ENCODE data around the gene IER3. TPM values are rescaled to one million over a fixed set of nuclear protein-coding genes. Genes with fewer than 3 reads are reported as not detected.
A peak's percentile ranks its signal among the peaks of the same experiment; 100 is the strongest.
"Not testable (repeated sequence)": the region's sequence is repeated elsewhere in the genome, so short reads cannot be mapped to it uniquely, and the experiment has no call there.

Gene IER3
- total and polyA plus RNA-seq, 2 of the 13 experiments (the other 11 are each of a cell fraction or from before 2014, with no cell fraction given): 51.1 to 131 TPM

DNA sequence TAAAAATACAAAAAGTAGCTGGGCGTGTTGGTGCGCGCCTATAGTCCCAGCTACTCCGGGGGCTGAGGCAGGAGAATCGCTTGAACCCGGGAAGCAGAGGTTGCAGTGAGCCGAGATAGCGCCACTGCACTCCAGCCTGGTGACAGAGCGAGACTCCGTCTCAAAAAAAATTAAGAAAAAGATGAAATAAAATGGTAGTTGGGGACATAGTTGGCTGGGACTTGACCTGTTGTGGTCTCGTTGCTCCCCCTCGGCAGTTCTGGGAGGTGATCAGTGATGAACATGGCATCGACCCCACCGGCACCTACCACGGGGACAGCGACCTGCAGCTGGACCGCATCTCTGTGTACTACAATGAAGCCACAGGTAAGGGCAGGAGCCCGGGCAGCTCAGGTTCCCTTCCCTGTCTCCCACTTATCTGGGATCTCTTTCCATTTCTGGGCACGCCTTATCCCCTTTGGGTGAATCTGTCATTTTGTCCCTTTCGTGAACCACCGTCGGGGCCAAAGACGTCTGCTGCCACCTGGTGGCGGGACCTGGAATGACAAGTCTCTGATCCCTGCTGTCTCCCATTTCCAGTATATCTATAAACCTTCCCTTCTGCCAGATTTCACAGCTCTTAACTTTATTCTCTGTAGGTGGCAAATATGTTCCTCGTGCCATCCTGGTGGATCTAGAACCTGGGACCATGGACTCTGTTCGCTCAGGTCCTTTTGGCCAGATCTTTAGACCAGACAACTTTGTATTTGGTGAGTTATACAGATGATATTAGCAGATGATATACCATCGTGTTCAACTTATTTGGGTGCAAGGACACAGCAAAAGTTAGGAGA is 21.9 kb downstream of the IER3 start (continued):
- TF ChIP-seq, protein P1, sequence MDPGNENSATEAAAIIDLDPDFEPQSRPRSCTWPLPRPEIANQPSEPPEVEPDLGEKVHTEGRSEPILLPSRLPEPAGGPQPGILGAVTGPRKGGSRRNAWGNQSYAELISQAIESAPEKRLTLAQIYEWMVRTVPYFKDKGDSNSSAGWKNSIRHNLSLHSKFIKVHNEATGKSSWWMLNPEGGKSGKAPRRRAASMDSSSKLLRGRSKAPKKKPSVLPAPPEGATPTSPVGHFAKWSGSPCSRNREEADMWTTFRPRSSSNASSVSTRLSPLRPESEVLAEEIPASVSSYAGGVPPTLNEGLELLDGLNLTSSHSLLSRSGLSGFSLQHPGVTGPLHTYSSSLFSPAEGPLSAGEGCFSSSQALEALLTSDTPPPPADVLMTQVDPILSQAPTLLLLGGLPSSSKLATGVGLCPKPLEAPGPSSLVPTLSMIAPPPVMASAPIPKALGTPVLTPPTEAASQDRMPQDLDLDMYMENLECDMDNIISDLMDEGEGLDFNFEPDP (CRISPR knock-in tag; conservative IDR thresholded peaks at IDR 0.05): 0 out of 2 replicates have a peak, but pooled peaks have one; percentile 95
- 0 out of 2 replicates have a peak, but pooled peaks have one; percentile 81 for TF ChIP-seq PAF1 (CRISPR knock-in tag; IDR thresholded peaks at IDR 0.05)

DNA sequence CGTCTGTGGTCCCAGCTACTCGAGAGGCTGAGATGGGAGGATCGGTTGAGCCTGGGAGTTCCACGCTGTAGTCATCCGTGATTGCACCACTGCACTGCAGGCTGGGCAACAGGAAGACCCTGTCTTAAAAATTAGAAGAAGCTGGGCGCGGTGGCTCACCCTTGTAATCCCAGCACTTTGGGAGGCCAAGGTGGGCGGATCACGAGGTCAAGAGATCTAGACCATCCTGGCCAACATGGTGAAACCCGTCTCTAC is 22.4 kb downstream of the IER3 start:
- Histone ChIP-seq H3K4me2 (ENCODE audit: low read depth, low read length) (peak overlapping the region; percentile 82), H3K9ac (ENCODE audit: insufficient read depth, low read depth, low read length) (peak overlapping the region; percentile 96), H3K79me2 (ENCODE audit: insufficient read depth, low read length) (peaks cover 46% of the 10 kb centered on the region), H3K4me3 (replicated peaks in 1 of 3; ENCODE audit: insufficient read depth in 1 of 3, low read depth in 2 of 3, low read length in 3 of 3) (peak overlapping the region; percentile 89 to 94 (median 90); a peak in 5 of 6 replicates), H3K4me1 (ENCODE audit: insufficient read depth, low read length) (peaks cover 58% of the 10 kb centered on the region), H4K20me1 (ENCODE audit: insufficient read depth, low read length) (peaks cover 44% of the 10 kb centered on the region), H3K36me3 (replicated peaks in 1 of 2; ENCODE audit: control insufficient read depth in 1 of 2, insufficient read depth in 2 of 2, low read length in 2 of 2) (peaks cover 13 to 35% of the 10 kb centered on the region in 2 experiments), H3K27ac (ENCODE audit: extremely low read length, insufficient read depth, low read length) (peak overlapping the region; percentile 96)
- CTCF ChIA-PET (ENCODE audit: low intra/inter-chr PET ratio, low total read pairs): interaction anchor here (0.9 to 3.5 kb wide), 7 partner anchors 9 to 156 kb away, joined by 3 to 130 read pairs (median 5); partner anchors contain the start of gene DHX16
- H2AFZ ChIP-seq (ENCODE audit: low read length); ATAC-seq; BruUV-seq (replicated peaks); FAIRE-seq; H3K27me3 ChIP-seq (ENCODE audit: control insufficient read depth in 1 of 2, insufficient read depth in 2 of 2, low read length in 2 of 2); DNase-seq (ENCODE audit: low spot score); H3K9me3 ChIP-seq (ENCODE audit: low read length): not testable (repeated sequence)
- in situ Hi-C loops (cut with HindIII; ENCODE audit: extremely low pct_ligation_motif_present, low pct_unique_long_range_greater_than_20kb): loop anchor here (5.0 to 10.0 kb wide), 2 partner anchors 45 to 237 kb away; partner anchors contain the start of gene HLA-E
- intact Hi-C loops (cut with micrococcal nuclease; ENCODE audit: unreplicated experiment): loop anchor here (1.0 to 5.0 kb wide), 4 partner anchors 35 to 240 kb away; no protein-coding TSS in a partner anchor
- POLR2A ChIA-PET: interaction anchor here (0.7 to 5.0 kb wide), 23 partner anchors 9 to 192 kb away, joined by 3 to 92 read pairs (median 8); partner anchors contain the start of genes DHX16, FLOT1, IER3 and MRPS18B
- 10% methylated on average over 10 of the region's 10 CpGs for whole genome bisulfite sequencing (ENCODE audit: low lambda C conversion rate)
- TF ChIP-seq ZSCAN12 (CRISPR knock-in tag; IDR thresholded peaks at IDR 0.05): 0 out of 2 replicates have a peak, but pooled peaks have one; percentile 30
- peak; percentile 28; the same call in 1 of the 2 replicates for TF ChIP-seq NKX3-1 (CRISPR knock-in tag; IDR thresholded peaks at IDR 0.05)
- peak; percentile 16; the same call in 1 of the 2 replicates for TF ChIP-seq MTF1 (CRISPR knock-in tag; IDR thresholded peaks at IDR 0.05)
- 0 out of 2 replicates have a peak, but pooled peaks have one; percentile 57 for TF ChIP-seq MTF2 (CRISPR knock-in tag; IDR thresholded peaks at IDR 0.05; ENCODE audit: borderline replicate concordance)
- TF ChIP-seq, protein P2, sequence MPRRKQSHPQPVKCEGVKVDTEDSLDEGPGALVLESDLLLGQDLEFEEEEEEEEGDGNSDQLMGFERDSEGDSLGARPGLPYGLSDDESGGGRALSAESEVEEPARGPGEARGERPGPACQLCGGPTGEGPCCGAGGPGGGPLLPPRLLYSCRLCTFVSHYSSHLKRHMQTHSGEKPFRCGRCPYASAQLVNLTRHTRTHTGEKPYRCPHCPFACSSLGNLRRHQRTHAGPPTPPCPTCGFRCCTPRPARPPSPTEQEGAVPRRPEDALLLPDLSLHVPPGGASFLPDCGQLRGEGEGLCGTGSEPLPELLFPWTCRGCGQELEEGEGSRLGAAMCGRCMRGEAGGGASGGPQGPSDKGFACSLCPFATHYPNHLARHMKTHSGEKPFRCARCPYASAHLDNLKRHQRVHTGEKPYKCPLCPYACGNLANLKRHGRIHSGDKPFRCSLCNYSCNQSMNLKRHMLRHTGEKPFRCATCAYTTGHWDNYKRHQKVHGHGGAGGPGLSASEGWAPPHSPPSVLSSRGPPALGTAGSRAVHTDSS (CRISPR knock-in tag; conservative IDR thresholded peaks at IDR 0.05): 0 out of 2 replicates have a peak, but pooled peaks have one; percentile 69
- TF ChIP-seq, protein P3, sequence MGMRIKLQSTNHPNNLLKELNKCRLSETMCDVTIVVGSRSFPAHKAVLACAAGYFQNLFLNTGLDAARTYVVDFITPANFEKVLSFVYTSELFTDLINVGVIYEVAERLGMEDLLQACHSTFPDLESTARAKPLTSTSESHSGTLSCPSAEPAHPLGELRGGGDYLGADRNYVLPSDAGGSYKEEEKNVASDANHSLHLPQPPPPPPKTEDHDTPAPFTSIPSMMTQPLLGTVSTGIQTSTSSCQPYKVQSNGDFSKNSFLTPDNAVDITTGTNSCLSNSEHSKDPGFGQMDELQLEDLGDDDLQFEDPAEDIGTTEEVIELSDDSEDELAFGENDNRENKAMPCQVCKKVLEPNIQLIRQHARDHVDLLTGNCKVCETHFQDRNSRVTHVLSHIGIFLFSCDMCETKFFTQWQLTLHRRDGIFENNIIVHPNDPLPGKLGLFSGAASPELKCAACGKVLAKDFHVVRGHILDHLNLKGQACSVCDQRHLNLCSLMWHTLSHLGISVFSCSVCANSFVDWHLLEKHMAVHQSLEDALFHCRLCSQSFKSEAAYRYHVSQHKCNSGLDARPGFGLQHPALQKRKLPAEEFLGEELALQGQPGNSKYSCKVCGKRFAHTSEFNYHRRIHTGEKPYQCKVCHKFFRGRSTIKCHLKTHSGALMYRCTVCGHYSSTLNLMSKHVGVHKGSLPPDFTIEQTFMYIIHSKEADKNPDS (CRISPR knock-in tag; IDR thresholded peaks at IDR 0.05): 0 out of 2 replicates have a peak, but pooled peaks have one; percentile 17
- TF ChIP-seq MBD4 (IDR thresholded peaks at IDR 0.05; ENCODE audit: borderline replicate concordance, low read length): 0 out of 2 replicates have a peak, but pooled peaks have one; percentile 46
- 0 out of 2 replicates have a peak, but pooled peaks have one; percentile 2 for TF ChIP-seq ETV5 (CRISPR knock-in tag; IDR thresholded peaks at IDR 0.05; ENCODE audit: borderline replicate concordance)
- TF ChIP-seq KAT7 (CRISPR knock-in tag; IDR thresholded peaks at IDR 0.05; ENCODE audit: borderline replicate concordance): peak; percentile 54; the same call in 1 of the 2 replicates
- TF ChIP-seq ARID2 (CRISPR knock-in tag; IDR thresholded peaks at IDR 0.05; ENCODE audit: borderline replicate concordance): peak; percentile 71; the same call in 1 of the 2 replicates
